Amygdala (tissue), 56 donors: ENCODE measurements around the gene CHSY3.

Experiments used
- DNase-seq, 56 donors: peaks; one replicate each; lab custom pipeline; 2025; lab: John Stamatoyannopoulos, UW

Gene CHSY3

DNA sequence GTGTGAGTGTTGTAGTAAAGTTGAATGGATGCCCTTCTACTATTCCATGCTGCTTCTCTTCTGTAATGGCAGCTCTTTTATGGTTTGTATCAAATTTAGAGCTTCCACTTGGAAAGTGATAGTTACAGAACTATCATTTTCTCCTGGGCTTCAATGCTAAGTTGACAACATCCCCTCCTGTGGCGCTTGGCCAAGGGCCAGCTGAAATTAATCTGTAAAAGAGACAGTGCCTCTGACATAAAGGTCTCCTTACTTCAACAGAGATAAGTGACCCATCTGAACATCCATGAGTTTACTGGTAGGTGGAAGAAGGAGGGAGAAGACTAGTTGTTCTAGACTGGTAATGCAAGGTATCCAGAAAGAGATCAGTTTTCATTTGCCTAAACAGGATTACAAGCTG is 39.7 kb downstream of the CHSY3 start:
- no peak for DNase-seq

DNA sequence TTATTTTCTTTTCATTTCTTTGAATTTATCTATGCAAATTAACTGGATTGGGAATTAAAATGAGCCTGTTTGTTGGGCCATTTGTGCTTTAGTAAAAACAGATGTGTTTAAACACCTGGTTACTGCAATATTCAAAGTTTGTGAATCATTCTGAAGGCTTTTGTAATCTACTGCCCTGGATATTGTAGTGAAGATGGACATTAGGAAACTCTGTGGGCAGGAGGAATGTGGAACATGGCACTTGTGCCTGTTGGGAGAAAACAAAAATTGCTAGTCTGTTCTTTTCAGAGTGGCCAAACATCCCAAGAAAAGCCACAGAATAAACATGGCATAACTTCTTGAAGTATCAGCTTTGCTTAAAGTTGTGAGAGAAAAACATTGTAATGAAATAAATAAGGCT is 40.8 kb downstream of the CHSY3 start:
- DNase-seq: no peak

DNA sequence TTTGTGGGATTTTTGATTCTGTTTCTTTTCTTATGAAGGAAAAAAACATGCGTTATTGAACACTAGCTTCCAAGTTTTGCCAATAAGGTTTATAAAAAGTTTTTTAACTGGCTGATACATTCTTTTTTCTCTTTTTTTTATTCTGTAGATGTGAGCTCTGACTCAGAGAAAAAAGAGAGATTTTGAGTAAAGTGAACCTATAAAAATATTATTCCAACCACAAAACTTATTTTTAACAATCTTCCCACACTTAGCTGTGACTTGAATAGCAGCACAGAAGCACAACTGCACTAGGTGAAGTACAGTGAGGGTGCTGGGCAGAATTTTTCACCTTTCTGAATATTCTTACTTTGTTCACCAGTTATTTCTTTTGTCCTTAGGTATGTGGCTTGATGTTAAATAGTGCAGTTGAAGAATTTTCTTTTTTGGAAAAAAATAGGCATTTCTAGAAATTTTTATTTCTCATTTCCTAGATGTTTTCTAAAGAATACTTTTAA is 41.6 kb downstream of the CHSY3 start:
- no peak for DNase-seq

DNA sequence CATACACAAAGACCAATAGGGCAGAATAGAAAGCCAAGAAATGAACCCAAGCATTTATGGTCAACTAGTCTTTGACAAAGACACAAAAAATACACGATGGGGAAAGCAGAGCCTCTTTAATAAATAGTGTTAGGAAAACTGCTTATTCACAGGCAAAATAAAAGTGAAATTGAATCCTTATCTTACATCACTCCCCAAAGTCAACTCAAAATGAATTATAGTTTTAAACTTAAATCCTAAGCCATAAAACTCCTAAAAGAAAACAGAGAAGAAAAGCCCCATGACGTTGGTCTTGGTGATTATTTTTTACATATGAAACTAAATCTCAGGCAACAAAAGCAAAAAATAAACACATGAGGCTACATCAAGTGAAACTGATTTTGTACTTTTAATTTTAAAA is 46.8 kb downstream of the CHSY3 start:
- DNase-seq: no peak

DNA sequence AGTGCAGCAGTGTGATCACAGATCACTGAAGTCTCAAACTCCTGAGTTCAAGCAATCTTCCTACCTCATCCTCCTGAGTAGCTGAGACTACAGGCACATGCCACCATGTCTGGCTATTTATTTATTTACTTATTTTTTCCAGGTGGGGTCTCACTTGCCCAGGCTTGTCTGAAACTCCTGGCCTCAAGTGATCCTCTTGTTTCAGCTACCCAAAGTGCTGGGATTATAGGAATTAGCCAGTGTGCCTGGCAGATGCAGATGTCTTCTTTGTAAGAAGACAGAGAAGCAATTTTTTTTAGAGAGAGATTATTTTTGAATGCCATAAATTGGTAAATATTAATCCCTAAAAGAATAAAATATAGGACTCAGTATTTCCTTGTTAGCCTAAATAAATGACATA is 54.3 kb downstream of the CHSY3 start:
- DNase-seq: no peak

DNA sequence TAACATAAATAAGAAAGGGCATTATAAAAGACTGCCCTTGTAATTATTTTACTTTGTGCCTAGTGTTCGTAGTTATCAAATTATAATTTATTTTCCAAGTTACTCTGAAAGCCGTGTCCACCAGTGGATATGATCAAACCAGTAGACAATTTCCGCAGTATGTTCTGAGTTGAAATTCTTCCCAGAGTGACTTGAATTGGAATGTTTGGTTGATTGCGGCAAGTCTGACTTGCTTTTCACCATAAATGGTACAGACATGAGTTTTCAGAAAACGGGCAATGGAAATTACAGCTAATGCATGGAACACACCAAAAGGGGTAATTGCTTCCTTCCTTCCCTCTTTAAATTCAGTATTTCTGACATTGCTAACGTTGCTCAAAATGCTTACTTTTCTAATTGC is 56.6 kb downstream of the CHSY3 start:
- DNase-seq: no peak

DNA sequence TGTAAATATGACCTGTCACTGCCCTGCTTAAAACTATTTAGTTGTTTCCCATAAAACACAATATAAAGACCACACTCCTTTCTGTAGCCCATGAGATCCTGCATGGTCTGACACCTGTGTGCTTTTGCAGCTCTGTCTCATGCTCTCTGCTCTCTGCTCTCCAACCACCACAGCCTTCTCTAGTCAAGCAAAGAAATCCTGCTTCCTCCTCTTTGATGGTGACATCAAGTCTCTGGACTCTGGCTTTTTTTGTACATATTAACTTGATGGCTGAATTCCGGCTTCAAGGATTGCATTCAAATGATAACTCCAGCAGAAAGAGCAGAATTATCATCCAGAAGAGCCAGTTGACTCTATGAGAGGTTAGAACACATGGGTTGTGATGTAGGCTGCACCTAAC is 58.2 kb downstream of the CHSY3 start:
- no peak for DNase-seq

DNA sequence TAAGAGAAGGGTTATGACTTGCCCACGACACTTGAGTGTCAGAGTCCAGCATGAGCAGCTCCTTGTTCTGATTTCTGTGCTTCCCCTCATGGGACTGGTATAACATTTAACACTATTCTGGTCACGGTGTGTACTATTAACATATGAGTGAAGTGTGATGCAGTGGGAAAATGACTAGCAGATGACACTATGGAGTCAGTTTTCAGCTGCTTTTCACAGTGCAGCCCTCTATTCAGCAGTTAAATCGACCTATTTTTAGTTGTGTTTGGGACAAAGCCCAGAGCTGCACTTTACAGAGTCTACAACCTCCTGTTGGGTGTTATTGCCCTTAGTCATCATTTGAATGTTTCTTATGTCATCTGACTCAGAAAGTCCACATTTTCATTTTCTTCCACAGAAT is 59.1 kb downstream of the CHSY3 start:
- DNase-seq: peak in 1 of 56 donors; percentile 1

DNA sequence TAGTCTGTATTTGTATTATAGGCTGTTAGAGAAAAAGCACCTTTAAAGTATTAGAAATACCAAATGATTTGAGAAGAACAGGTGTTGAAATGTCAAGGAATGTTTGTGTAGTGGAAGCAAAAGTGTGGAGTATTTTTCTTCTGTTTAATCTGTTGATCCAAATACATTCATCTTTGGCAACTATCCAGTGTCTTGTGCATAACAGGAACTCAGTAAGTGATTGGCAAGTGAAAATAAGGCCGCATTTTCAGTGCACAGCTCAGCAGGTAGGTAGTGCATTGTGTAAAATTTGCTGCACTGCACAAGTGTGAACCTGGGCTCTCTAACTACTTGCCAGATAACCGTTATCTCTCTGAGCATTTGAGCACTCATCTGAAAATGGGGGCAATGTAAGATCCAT is 61.8 kb downstream of the CHSY3 start:
- DNase-seq: no peak

DNA sequence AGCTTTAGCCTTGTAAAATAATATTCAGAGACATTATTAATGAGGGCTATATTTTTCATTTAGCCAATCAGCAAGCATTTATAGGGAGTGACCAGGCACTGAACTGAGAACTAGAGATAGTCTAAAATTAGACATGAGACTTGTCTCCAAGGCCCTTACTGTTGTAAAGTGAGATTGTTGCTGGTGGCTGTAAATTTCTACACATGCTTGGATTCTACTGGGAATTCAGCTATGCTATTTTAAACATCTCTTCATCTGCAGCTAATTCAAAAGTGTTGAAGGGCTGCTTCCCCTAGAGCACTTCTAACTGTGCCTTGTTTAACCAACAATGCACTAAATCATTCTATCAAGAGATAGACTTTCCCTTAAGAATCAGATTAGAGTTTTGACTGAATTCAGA is 67.4 kb downstream of the CHSY3 start:
- DNase-seq: no peak

DNA sequence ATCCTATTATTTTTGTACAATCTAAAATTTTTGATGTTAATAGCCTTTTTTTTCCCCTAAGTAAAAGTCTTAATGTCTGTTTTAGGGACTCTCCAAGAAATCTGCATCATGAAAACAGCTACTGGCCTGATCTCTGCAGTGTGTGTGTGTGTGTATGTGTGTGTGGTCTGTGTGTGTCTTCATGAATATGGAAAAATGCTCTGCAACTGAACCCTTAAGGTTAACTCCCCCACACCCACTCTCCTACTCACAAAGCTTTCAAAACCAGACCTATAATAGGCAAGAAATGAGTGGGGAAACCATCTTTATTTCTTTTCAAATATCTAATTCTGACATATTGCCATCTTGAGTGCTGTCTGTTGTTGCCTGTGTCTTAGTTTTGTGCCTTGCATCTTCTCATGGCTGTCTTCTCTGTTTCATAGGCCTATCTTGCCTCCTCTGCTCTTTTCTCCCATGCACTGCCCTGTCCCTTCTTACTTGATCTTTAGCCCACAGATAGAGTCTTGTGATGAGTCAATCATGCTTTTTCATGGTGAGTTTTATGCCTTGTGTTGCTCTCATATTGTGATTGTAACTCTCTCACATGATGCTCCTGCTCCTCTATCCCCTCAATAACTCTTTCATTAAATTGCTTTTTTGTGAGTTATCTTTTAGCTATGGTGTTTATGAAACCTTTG is 68.3 kb downstream of the CHSY3 start:
- no peak for DNase-seq

DNA sequence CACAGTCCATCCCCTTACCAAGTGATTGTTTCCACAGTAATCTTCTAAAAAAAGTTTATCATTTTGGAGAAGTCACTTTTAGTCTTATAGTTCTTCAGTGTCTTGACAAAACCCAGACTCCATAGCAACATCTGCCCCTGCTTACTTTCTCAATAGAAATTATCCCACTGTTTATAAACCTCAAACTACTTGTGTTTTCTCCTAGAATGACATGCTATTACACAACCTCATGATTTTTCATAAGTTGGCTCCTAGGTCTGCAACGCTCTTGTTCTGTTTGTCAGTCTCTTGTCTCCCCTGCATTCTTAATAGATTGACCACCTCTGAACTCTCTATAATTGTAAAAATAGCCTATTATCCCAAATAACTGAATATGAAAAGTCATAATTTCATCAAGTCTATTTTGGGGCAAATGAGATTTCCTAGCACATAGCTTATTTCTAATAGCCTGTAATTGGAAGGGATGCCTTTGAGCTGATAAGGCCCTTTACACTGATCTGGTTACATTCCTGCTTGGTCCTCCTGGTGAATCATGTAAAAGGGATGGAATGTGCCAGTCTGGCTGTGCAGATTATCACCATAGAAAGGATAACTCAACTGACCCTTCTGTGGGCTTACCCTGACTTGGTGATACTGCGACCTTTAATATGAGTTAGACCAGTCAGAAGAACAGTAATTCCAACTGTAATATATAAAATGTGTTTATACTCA is 69.6 kb downstream of the CHSY3 start:
- no peak for DNase-seq

DNA sequence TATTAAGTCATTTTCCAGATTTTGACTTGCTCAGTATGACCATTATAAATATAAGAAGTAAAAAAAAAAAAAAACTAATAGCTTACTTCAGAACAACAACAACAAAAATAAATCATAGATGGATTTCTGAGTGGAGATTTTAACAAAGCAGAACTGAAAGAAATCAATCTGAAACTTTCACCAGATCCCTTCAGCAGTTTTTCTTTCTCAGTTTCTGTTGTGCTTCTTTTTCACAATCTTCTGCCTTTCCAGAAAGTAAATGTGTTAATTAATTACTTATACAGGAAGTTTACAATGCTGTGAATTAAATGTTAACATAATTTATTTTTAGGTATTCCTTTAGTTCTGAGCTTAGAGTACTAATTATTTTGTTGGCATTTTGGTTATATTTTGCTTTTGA is 73.5 kb downstream of the CHSY3 start:
- no peak for DNase-seq

DNA sequence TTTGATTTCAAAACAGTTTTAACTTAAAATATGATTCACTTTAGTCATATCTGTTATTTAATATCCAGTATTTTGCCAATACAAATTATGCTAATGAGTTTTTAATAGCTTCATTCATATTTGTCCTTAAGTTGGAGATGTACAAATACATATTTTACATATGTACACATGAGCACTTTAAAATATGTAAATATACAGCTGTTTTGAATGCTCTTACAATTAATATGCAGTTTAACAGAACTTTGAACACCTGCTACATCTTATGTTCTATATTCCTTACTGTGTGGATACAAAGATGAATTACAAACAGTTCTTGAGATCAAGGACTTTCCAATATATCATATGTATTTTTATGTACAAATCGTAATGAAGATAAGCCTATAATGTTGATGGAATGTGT is 74.0 kb downstream of the CHSY3 start:
- DNase-seq: no peak

DNA sequence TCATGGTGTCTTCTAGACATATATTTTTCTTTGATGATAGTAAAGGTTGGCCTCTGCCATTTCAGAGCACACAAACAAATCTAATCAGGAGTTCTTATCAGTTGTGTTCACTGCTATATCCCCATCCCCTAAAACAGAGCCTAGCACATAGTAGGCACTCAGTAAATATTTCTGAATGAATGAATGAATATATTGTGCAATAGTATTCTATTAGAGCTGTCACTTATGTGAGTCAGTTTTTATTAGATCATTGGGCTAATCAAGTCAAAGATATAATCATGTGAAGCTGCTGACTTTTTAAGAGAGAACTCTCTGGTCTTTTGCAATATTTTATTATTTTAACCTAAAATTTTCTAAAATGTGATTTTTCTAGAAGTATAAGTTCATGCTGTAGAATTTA is 84.2 kb downstream of the CHSY3 start:
- DNase-seq: no peak

DNA sequence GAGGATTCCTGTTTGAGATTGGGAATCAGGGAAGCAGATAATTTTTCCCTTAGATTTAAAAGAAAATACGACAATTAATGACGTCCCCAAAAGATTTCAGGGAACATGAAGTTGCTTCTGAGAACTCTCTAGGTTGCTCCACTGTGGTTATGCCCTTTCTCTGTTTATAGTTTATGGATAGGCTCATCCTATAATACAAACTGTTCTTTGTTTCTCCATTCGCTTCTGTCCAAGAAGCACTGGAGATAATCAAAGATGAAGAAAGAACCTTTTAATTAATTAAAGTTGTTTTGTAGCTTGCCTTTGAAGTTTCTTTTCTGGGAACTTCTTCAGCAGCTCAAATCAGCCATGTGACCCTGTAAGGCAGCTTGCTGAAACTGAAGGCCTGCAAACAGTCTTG is 87.5 kb downstream of the CHSY3 start:
- no peak for DNase-seq

DNA sequence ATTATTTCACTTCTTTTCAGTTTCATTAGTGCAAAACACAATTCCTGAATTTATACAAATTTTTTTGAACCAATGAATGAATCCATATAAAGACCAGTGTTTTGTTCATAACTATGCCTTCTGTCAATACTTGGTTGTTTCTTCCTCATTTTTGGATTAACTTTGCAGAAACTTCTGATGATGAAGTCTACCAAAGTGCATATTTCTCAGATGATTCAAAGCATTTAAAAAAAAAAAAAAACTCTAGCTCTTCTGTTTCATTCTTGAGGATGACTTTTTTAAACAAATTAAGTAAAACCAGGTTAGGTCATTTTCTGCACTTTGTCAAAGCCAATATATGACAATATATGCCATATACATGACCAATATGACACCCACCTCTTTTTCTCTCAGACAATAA is 92.6 kb downstream of the CHSY3 start:
- no peak for DNase-seq

DNA sequence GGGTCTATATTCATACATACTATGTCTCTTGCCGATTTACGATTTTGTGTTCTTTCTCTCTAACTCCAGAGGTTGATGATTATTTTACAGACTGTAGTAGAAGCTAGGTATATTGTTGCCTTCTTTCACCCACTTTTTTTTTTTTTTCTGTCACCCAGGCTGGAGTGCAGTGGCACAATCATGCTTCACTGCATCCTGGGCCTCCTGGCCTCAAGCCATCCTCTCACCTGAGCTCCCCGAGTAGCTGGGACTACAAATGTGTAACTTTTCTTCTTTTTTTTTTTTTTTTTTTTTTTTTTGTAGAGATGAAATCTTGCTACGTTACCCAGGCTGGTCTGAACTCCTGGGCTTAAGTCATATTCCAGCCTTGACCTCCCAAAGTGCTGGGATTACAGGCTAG is 96.2 kb downstream of the CHSY3 start:
- no peak for DNase-seq

DNA sequence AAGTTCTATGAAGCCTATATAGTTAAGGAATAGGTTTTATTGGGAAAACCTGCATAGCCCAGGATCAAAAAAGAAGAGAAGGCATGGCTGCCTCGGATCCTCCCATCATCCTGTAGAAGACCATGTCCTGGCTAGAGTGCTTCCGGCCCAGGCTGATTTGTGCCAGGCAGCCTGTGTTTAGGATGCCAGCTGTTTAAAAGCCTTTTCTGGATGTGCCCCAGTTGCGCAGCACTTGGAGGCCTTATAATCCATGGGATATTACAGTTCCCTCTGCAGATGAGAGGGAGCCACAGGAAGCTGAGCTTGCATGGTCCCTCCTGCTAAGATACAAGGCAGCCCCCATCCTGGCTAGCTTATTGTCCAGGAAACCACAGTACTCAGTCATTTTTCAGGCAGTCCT is 97.9 kb downstream of the CHSY3 start:
- no peak for DNase-seq

DNA sequence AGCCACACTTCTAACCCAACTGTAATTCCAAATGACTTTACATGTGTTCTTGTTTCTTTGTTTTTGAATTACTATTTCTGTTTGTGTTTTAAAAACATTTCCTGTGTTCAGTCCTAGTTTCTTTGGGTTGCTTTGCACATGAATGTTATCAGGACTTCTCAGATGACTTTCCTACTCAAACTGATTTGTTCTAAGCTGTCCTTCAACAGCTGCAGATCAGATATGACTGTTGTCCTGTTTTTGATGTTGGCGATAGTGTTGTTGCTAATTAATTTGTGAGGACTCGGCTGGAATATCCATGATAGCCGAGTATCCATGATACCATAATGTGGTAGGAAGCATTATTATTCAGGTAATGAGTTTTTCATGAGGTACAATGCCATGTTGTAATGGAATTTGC is 98.6 kb downstream of the CHSY3 start:
- no peak for DNase-seq

DNA sequence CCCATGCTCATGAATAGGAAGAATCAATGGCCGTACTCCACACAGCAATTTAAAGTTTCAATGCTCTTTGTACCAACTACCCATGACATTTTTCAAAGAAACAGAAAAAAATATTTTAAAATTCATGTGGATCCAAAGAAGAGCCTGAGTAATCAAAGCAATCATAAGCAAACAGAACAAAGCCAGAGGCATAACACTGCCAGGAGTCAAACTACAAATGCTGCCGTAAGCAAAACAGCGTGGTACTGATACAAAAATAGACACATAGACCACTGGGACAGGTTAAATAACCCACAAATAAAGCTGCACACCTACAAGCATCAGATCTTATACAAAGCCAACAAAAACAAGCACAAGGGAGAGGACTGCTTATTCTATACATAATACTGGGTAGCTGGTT is 107.7 kb downstream of the CHSY3 start:
- DNase-seq: no peak

DNA sequence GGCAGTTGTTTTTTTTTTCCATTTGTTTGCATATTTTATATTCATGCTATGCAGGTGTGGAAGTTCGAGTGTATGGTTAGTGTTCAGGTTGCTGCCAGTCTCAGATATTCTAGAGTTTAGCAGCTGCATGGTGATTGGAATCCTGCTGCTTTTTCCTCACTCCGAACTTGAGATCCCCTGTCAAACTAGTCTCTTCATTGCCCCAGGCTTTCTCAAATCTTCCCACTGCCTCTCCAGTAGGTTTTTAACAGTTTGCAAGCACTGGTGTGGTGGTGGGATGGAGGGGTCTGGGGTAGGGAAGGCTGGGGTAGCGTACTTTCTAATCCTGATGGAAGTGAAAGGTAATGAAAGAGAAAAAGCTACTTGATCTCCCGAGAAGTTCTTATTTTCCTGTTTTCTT is 112.9 kb downstream of the CHSY3 start:
- DNase-seq: no peak

DNA sequence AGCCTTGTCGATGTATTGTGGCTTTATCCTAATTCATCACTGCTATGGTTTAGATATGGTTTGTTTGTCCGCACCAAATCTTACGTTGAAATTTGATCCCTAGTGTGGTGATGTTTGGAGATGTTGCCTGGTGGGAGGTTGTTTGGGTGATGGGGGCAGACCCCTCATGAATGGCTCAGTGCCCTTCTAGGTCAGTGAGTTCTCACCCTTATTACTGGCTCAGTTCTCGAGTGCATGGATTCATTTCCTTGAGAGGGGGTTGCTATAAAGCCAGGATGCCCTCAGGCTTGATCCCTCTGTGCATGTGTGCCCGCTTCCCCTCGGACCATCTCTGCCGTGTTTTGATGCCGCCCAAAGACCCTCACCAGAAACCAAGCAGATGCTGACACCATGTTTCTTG is 114.4 kb downstream of the CHSY3 start:
- DNase-seq: no peak
